ENCODE data around the gene LYSMD2. TPM values are rescaled to one million over a fixed set of nuclear protein-coding genes. Genes with fewer than 3 reads are reported as not detected.

The LYSMD2 gene
- total RNA-seq, 1 donor from 2014 or later, result 48.6 TPM

GRCh38 chr15:51706926-51707608 is 30.4 kb downstream of the LYSMD2 start:
- H3K4me3 Mint-ChIP-seq, result no peak overlapping the region
- no peaks in the 10 kb centered on the region for H3K36me3 Mint-ChIP-seq (ENCODE audit: low read depth)
- DNase-seq (no peak), ATAC-seq (ENCODE audit: low read depth) (no peak)
- no peak for TF ChIP-seq CTCF (IDR thresholded peaks at IDR 0.05)
- intact Hi-C loops (cut with micrococcal nuclease), result no loop called here
- H3K4me1 Mint-ChIP-seq, result no peaks in the 10 kb centered on the region
- H3K27ac Mint-ChIP-seq, result no peak overlapping the region
- no peaks in the 10 kb centered on the region for H3K27me3 Mint-ChIP-seq
- H3K9me3 Mint-ChIP-seq, result no peaks in the 10 kb centered on the region
- ChIA-PET CTCF (no interaction called here), POLR2A (no interaction called here)

- no peak overlapping the region for H3K4me3 Mint-ChIP-seq
Observed at GRCh38 chr15:51706291-51706690, 31.2 kb downstream of the LYSMD2 start.

GRCh38 chr15:51702710-51703109 is 34.7 kb downstream of the LYSMD2 start:
- CTCF ChIA-PET, result interaction anchor here (2.5 kb wide), 1 partner anchor 74 kb away, joined by 9 read pairs; no protein-coding TSS in a partner anchor
- POLR2A ChIA-PET, result no interaction called here
- no peaks in the 10 kb centered on the region for H3K27me3 Mint-ChIP-seq
- no peaks in the 10 kb centered on the region for H3K36me3 Mint-ChIP-seq (ENCODE audit: low read depth)
- ATAC-seq (ENCODE audit: low read depth) (no peak), DNase-seq (no peak)
- TF ChIP-seq CTCF (IDR thresholded peaks at IDR 0.05), result no peak
- H3K27ac Mint-ChIP-seq, result no peak overlapping the region
- no peaks in the 10 kb centered on the region for H3K9me3 Mint-ChIP-seq
- intact Hi-C loops (cut with micrococcal nuclease), result no loop called here
- H3K4me3 Mint-ChIP-seq, result no peak overlapping the region
- no peaks in the 10 kb centered on the region for H3K4me1 Mint-ChIP-seq

More at GRCh38 chr15:51706291-51706690, 31.2 kb downstream of the LYSMD2 start:
- Mint-ChIP-seq H3K36me3 (ENCODE audit: low read depth) (no peaks in the 10 kb centered on the region), H3K9me3 (no peaks in the 10 kb centered on the region), H3K4me1 (no peaks in the 10 kb centered on the region), H3K27ac (no peak overlapping the region), H3K27me3 (no peaks in the 10 kb centered on the region)
- CTCF ChIA-PET, result no interaction called here
- DNase-seq (no peak), ATAC-seq (ENCODE audit: low read depth) (no peak)
- intact Hi-C loops (cut with micrococcal nuclease), result no loop called here
- no peak for TF ChIP-seq CTCF (IDR thresholded peaks at IDR 0.05)
- POLR2A ChIA-PET, result no interaction called here

- ChIA-PET POLR2A (no interaction called here), CTCF (no interaction called here)
- H3K36me3 Mint-ChIP-seq (ENCODE audit: low read depth), result no peaks in the 10 kb centered on the region
- no peaks in the 10 kb centered on the region for H3K27me3 Mint-ChIP-seq
- intact Hi-C loops (cut with micrococcal nuclease), result no loop called here
- ATAC-seq (ENCODE audit: low read depth), result no peak
- no peaks in the 10 kb centered on the region for H3K9me3 Mint-ChIP-seq
- TF ChIP-seq CTCF (IDR thresholded peaks at IDR 0.05), result no peak
- no peaks in the 10 kb centered on the region for H3K4me1 Mint-ChIP-seq
- H3K27ac Mint-ChIP-seq, result no peak overlapping the region
- no peak for DNase-seq
- H3K4me3 Mint-ChIP-seq, result no peak overlapping the region
Observed at GRCh38 chr15:51699373-51699772, 38.1 kb downstream of the LYSMD2 start.

GRCh38 chr15:51697163-51697562 is 40.3 kb downstream of the LYSMD2 start:
- CTCF ChIA-PET, result no interaction called here

More at GRCh38 chr15:51697163-51697562, 40.3 kb downstream of the LYSMD2 start:
- intact Hi-C loops (cut with micrococcal nuclease), result no loop called here
- POLR2A ChIA-PET, result no interaction called here
- Mint-ChIP-seq H3K9me3 (no peaks in the 10 kb centered on the region), H3K27me3 (no peaks in the 10 kb centered on the region), H3K36me3 (ENCODE audit: low read depth) (no peaks in the 10 kb centered on the region), H3K27ac (no peak overlapping the region), H3K4me3 (no peak overlapping the region), H3K4me1 (peaks cover 6% of the 10 kb centered on the region)
- TF ChIP-seq CTCF (IDR thresholded peaks at IDR 0.05), result no peak
- ATAC-seq (ENCODE audit: low read depth), result no peak
- no peak for DNase-seq

All from activated B cell treated with CpG ODN at 0.5 μM for 24 hours (primary cell).